OCI-M2 (cell line): ENCODE results near the gene ZNF638.

Experiments used
- DNase-seq: peaks from one replicate; lab custom pipeline; 2025; ENCODE audit not compliant: unreplicated experiment; lab: John Stamatoyannopoulos, UW

ZNF638 gene

DNA sequence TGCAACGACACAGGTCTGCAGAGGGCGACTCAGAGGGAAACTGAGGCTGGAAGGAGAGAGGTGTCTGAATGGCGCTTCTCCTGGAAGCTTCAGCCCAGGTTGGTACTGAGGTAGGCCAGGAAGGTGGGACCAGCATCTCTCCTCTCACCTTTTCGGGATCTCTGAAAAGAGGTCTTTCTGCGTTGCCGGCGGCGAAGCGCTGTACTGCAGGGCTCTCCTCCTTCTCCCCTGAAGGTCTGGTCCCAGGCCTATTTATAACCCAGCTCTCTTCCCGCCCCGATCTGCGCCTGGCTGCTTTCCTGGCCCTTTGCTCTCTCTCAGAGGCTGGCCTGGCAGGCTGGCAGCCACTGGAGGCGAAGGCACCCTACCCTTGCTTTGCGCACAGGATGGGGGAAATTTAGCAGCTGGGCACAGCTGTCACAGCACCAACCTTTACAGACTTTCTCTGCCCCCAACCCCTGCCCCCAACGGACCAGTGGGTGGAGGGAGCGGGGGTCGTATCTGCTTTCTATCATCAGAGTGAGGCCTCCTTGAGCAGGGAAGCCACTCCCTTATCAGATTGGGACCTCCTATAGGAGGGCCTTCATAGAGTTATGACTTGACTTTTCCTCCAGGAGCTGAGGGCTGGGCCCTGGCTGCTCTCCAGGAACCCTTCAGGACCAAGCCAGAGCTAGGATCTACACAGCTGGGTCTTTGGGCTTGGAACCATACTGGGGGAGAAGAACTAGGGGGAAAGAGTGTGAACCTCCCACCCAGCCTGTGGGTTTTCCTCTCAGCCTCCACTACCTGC, 122.8 kb downstream of the ZNF638 start:
- no peak for DNase-seq

DNA sequence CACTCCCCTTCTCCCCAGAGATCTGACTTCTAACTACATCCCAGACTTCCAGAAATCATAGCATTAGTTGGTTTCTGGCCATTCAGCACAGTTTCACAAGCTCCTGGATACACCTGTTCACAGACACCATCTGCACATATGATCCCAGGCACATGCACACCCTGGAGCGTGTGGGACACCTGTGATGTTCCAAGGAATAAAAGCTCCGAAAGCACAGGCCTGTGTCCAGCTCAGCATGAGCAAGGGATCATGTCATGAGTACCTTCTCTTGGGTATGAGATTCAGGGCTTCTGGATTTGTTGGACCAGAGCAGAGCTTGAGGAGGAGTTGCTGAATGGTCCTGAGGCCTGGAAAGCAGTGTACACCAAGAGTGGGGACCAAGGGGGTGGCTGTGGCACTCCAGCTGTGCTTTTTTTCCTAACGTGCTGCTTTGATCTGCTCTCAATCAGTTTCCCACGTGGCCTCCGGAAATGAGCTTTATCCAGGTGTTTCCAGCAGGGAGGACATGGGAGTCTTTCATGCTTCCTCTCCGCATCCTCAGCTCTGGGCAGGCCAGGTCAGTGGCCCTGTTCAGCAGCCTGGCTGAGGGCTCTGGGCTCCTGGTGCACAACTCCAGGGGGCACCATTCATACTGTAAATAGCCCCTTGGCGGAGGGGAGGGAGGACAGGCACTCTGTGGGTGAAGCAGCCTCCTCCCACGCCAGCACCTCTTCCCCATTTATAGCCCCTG, 123.6 kb downstream of the ZNF638 start:
- DNase-seq = no peak

DNA sequence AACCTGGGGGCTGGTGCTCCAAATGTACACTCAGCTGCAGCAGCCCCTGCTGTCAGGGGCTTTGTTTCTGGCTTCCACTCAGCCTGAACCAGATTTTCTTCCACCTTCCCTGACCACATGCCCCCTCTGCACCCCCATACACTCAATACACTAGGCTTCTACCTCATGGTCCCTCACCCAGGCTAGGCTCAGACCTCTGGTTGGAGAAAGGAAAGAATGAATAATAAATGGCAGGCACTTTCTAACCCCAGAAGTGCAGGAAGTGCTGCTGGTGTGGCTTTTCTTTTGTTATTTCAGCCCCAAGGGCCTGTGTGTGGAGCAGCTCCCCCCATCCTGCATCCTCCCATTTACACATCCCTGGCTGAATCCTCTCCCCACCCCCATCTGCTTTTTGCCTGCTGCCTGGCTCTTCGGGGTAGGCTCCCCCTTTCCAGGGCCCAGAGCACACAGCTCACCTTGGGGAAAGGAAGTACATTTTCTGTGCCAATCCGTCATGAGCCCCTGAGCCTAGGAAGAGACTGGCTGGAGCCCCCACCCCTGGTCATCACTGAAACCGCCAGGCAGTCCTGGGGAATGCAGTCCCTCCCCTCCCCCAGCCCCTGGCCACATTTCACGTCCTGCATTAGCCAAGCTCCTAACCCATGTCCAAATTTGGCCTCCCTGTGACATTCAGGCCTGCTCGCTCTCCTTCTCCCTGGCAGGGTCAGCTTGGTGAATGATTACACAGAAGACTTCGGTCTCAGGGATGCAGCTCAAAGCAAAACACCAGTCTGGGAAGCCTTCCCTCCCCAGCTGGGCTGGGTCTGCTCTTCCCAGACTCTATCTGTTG, 124.4 kb downstream of the ZNF638 start:
- DNase-seq = no peak

DNA sequence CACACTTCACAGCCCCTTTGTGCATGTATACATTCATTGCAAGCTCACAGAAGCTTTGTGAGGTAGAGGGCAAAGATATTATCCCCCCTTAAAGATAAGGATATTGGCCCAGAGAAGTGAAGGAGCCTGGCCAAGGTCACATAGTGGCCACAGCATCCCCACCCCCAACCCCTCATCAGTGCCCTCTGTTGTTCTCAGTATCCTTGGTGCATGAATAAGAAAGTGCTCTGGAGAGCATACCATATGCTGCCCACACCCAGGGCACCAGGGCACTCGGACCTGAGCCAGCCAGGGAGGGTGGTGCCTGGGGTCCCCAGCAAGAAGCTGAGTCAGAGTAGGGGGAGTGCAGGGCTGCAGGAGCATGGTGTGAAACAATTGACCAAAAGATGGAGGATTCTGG, 125.0 kb downstream of the ZNF638 start:
- DNase-seq = no peak

DNA sequence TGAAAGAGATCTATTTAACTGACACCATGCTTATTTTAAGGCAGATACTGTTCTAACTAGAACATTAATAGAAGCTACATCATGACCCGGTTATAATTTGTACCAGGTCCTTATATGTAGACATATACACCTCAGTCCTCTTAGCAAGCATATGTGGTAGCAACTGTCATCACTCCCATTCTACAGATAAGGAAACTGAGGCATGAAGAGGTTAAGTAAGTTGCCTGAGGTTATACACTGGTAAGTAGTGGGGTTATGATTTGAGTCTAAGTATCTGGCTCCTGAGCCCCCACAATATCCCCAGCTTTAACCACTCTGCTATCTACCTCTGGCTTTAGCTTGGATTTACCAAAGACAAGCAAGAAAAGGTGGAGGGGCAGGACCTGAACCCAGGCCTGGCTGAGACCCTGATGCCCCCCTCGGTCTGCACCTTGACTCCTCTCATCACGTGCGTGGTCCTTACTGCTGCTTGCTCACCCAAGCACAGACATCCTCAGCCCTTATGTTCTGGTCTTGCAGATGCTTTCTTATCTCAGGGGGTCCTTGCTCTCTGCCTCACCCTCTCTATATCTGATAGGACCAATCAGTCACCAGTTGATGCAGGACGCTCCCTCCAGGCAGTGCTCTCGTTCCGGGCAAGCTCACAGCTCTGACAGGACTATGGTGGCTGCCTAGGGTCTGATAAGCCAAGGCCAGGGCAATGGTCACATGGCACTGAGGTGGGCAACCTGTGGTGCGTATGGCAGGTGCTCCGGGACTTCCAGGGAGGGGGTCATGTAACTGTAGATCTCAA, 125.7 kb downstream of the ZNF638 start:
- DNase-seq = no peak

DNA sequence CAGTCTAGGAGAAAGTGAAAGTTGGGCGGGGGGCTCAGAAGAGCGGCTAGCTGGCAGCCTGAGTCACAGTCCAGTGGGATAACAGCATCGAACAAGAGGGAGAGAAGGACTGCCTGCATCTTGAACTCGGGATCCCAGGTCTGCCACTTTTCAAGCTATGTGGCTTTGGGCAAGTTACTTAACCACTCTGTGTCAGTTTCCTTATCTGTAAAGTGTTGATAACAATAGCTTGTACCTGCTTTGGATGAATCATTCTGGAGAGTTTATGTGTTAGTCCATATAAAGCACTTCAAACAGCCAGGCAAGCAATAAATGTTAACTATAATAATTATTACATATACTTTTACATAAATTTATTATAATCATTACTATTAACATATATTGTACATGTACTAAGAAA, 126.3 kb downstream of the ZNF638 start:
- DNase-seq = no peak

DNA sequence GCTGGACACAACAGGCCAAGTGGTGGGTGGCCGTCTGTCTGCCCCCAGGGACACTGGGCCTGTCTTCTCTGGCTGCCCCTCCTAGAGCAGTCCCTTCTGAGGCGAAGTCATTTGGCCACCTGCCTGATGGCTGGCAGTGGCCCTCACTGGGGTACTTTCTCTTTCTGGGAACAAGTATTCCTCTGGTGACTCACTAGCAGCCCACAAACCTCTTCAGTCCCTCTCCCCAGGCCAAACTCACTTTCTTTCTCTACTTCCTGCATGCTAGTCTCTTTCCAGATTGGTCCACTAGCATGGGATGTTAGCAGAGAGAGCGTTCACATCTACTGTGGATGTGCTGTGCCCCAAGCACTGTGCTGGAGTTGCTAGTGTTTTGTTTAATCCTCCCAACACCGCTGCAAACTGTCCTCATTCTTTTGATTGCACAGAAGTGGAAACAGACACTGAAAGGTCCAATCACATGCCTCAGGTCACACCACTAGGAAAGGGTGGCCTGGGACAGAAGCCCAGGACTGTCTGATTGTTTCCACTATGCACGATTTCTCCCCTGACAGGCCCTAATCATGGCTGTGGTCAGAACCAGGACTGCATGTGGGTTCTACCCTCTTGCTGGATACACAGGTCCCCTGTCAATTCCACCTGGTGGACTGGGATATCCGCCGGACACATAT, 127.0 kb downstream of the ZNF638 start:
- DNase-seq = no peak

DNA sequence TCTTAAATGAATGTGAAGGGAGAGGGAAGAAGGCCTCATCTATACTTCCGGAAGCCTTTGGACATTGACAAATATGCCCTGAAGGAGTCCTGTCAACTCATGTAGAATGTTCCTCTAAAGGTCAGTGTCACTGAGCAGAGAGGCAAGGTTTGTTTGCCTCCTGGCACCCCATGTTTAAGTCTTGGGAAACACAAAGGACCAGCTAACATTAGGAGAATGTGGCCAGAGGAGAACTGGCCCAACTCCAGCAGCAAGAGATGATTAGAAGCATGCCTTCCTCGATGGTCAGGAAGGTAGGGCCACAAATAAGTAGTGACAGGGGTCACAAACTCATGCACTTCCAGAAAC, 127.5 kb downstream of the ZNF638 start:
- DNase-seq = no peak

DNA sequence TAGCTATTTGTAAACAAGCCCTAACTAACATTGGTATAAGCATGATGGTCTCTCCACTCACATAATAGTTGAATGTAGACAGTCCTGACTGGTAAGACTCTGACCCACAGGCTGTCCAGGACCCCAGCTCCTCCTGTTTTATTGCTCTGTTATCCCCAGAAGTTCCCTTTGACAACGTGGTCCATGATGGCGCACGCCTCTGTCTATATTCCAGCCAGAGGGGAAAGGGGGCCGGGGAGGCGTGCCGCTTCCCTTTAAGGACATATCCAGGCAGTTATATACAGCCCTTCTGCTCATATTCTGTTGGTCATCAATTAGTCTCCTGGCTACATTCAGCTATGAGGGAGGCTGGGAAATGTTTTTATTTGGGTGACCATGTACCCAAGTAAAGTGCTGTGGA, 128.5 kb downstream of the ZNF638 start:
- no peak for DNase-seq

DNA sequence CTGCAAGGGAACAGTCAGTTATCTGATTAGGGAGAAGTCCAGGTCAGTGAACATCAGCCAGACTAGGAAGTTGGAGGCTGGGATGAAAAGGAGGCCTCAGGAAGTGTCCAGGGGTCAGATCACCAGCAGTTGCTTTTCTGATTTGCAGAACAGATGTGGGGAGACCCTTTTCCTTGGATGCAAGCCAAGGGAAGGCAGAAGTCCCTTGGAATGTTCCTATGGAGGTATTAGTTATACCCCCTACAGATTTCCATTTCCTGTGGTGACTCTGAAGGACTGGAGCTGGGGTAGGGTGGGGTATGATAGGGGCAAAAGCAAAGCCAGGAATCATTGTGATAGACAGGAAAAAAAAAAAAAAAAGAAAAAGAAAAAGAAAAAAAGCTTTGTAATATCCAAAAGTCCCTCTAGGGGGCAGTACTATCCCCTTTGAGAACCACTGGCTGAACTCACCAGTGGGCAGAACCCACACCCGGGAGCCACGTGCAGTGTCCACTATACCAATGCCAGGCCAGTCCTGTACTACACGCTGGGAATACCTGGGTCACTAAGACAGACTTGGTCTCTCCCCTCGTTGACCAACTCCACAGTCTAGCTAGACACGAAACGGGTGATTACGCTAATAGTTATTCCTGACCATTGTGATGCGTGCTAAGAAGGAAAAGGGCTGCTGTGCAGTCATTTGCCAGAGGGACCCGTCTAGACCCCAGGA, 129.2 kb downstream of the ZNF638 start:
- no peak for DNase-seq

DNA sequence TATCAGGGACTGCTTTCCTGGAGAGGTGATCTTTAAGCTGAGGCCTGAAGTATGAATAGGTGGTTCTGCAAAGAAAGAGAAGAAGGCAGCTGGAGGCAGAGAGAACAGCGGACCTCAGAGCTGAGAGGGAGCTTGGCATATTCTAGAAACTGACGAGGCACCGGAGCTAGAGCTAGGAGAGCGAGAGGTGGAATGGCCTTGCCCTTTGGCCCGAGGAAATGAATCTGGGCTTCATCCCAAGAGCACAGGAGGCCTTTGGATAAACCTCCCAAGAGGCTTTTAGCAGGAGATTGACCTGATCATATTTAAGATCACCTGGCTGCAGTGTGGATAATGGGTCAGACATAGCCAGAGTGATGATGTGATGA, 129.7 kb downstream of the ZNF638 start:
- no peak for DNase-seq

DNA sequence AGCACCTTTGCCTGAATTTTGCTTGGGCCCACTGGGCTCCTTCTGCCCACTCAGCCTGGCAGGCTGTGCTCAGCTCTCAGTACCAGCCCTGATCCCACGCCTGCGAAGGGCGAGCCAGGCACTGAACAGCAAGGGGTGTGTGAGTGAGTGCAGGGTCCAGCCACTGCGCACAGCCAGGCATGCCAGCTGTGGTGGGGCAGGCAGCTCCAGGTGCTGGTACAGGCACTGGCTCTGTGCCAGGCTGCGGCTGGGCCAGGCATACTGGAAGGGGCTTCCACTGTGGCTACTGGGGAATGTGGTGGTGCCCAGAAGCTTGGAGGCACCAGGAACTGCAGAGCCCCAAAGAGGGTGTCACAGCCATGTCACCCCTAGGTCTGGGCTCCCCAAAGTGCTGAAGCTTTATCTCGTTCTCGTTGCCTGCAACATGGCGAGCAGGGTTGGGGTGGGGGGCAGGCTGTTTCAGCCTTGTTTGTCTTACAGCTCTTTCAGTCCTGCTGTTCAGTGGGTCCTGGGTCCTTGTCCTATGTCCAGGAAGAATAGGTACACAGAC, 130.5 kb downstream of the ZNF638 start:
- no peak for DNase-seq

DNA sequence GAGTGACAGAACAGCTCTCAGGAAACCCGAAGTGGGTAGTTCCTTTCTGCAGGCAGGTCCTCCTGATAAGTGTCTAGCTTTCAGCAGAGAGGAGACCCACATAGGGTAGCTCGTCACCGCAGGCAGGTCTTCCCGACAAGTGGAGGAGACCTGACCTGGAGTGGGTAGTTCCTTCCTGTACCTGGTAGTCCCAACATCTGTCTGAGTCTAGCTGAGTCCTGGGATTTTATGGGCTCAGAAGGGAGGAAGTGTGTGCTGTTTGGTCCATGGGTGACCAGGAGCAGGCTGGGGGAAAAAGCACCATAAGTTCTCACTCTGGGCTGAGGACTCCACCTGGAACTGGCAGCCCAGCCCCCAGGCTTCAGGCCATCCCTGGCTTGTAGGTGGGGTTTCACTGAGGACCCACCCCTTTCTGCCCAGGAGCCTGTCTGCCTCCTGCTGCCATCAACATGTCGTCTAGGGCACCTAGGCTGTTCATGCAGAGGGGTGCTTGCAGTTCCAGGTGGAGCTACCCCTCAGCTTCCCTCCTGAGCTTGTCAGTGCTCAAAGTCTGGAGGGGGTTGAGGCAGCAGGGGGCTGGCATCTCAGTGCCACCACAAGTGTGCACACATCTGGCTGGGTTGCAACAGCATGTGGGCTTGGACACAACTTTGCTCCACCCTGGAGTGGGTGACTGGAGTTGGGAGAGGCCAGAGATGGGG, 131.2 kb downstream of the ZNF638 start:
- DNase-seq = no peak

DNA sequence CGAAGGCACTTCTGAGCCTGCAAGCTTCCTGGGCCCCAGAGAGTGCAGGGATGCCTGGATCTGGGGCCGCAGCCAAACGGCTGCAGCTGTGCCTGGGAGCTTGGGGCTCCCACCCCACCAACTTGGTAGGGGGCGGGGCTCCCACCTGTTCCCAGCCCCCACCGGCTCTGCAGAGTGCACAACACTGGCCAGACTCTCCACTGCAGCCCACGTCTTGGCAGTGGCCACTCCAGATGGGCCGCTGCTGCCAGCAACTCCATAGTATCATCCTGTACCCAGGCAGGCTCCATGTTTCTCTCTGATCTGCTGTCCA, 131.7 kb downstream of the ZNF638 start:
- no peak for DNase-seq

DNA sequence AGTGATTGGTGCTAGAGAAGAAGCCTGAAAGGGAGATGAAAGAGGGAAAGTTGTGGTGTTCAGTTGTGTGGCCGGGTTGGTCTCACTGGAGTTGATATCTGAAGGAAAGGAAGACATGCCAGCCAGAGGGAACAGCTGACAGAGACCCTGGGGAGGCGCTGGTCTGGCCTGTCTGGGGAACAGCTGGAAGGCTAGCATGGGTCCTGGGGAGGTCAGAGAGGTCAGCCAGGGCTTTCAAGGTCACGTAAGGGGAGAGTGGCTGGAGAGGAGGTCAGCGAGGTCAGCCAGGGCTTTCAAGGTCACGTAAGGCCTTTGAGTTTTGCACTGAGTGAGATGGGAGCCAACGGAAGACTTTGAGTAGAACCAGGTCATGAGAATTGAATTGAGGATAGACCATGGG, 132.8 kb downstream of the ZNF638 start:
- DNase-seq = no peak

DNA sequence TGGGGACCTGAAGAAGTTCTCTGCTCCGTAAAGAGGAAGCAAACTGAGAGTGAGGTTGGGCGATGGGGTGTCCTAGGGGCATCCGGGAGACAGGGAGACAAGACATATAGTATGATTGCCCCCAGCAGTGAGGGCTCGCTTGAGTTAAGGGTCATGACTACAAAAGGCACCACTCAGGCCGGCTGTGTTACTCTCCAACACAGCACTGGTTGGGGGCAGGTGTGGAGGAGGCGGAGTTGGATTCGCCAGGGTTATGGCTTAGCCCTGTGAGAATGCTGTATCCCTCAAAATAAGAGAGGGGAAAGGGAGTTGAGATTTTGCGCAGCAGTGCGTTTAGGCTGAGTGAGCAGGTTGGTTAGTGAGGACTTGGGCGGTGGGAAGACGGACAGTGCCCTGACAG, 133.8 kb downstream of the ZNF638 start:
- DNase-seq = no peak

DNA sequence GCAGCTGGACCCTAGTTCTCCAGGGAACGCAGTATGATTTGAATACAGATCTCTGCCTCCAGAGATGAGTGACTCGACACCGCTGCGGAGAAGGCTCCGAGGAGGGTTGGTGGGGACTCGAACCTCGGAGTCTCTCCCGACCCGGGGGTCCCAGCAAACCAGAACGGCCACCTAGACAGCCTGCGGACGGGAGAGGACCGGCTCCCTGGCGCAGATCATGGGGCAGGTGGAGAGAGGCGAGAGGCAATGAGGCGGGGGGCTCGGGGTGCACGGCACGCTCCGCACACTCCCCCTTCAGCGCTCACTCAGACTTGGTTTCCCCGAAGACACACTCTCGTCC, 134.3 kb downstream of the ZNF638 start:
- DNase-seq = no peak

DNA sequence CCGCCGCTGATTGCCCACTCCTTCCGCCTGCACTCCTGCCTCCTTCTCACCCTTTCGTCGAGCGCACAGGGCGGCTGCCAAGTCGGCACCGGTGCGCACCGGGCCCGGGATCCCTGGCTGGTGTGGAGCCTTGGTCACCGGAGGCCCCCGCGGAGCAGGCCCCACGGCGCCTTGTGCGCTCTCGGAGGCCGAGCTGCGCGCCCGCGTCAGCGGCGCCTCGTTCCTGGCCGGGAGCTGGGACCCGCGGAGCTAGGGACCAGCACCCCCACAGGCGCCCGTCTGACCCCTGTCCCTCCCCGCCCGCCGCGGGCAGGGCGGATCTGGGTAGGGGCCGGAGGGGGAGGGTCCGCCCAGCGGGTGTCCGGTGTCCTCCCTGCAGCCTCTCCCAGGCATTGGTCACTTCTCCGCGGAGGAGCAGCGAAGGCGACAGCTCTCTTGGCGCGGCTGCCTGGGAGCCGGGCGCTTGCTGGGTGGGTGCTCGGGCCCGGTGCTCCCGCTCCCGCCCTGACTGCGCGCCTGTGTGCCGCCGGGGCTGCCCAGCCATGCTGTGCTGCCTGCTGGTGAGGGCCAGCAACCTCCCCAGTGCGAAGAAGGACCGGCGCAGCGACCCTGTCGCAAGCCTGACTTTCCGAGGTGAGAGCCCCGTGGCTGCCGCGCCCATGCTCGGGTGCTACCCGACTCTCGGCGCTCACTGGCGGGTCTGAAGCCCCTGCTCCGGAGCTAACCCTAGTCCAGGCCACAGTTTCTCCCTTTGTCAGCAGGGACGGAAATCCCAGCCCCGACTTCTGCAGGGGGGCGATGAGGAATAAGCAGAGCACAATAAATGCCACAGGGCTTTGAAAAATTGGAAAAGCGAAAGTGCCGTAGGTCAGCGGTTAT, 135.0 kb downstream of the ZNF638 start:
- DNase-seq = no peak
